Testis (tissue), 2 donors: Measurements from ENCODE around the gene MDFIC.

Source experiments
- POLR2A ChIP-seq: fragments of 450-650 bp; IDR thresholded peaks from one replicate; pipeline ENCODE4 v1.6.1; 2017; ENCODE audit warnings: antibody characterized with exemption, mild to moderate bottlenecking, moderate library complexity
- TF ChIP-seq, protein P1 (sequence below), 3 experiments: fragments of 450-650 bp in 2 of 3; fragments of 200-600 bp in 1 of 3; sonication (generic) in 1 of 3; IDR thresholded peaks; one replicate each; pipeline ENCODE4 v1.5.1; 2016 to 2019; ENCODE audit warnings: antibody characterized with exemption in 3 of 3, mild to moderate bottlenecking in 2 of 3, moderate library complexity in 1 of 3

DNA sequence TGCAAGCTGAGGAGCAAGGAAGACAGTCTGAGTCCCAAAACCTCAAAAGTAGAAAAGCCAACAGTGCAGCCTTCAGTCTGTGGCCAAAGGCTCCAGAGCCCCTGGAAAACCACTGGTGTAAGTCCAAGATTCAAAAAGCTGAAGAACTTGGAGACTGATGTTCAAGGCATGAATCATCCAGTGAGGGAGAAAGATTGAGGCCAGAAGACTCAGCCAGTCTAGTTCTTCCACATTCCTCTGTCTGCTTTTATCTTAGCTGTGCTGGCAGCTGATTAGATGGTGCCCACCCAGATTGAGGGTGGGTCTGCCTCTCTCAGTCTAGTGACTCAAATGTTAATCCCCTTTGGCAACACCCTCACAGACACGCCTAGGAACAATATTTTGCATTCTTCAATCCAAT lies 20.1 kb upstream of the MDFIC start:
- TF ChIP-seq, protein P1, sequence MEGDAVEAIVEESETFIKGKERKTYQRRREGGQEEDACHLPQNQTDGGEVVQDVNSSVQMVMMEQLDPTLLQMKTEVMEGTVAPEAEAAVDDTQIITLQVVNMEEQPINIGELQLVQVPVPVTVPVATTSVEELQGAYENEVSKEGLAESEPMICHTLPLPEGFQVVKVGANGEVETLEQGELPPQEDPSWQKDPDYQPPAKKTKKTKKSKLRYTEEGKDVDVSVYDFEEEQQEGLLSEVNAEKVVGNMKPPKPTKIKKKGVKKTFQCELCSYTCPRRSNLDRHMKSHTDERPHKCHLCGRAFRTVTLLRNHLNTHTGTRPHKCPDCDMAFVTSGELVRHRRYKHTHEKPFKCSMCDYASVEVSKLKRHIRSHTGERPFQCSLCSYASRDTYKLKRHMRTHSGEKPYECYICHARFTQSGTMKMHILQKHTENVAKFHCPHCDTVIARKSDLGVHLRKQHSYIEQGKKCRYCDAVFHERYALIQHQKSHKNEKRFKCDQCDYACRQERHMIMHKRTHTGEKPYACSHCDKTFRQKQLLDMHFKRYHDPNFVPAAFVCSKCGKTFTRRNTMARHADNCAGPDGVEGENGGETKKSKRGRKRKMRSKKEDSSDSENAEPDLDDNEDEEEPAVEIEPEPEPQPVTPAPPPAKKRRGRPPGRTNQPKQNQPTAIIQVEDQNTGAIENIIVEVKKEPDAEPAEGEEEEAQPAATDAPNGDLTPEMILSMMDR (IDR thresholded peaks at IDR 0.05), result no peak
- TF ChIP-seq POLR2A, result no peak
